ENCODE measurements around the gene MTRF1.

DNA sequence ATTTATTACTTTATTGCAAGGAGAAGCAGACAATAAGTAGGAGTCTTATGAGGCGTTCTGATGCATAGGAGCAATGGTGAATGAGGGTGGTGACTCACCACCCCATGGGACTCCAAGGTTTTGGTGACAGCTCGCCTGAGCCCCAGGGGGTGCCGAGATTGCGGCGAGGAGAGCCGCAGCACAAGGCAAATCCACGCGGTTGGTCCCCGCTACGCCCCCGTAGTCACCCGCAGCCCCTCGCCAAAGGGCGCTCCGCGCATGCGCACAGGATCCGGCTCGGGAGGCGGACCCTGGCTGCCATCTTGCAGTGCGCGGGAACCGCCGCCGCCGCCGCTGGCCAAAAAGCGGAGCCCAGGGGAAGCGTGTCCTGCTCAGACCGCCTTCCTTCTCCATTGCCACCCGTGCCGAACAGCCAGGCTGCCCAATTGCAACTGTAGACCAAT, 47.6 kb upstream of the MTRF1 start, which contains the start of gene NAA16:
- TF ChIP-seq CEBPB (IDR thresholded peaks at IDR 0.05) = no peak
- peak; percentile 87 for TF ChIP-seq TAF1 (IDR thresholded peaks at IDR 0.05; ENCODE audit: low read depth)
- TF ChIP-seq YY1 (IDR thresholded peaks at IDR 0.05; ENCODE audit: low read depth) = peak; percentile 89
- TF ChIP-seq, protein P1, sequence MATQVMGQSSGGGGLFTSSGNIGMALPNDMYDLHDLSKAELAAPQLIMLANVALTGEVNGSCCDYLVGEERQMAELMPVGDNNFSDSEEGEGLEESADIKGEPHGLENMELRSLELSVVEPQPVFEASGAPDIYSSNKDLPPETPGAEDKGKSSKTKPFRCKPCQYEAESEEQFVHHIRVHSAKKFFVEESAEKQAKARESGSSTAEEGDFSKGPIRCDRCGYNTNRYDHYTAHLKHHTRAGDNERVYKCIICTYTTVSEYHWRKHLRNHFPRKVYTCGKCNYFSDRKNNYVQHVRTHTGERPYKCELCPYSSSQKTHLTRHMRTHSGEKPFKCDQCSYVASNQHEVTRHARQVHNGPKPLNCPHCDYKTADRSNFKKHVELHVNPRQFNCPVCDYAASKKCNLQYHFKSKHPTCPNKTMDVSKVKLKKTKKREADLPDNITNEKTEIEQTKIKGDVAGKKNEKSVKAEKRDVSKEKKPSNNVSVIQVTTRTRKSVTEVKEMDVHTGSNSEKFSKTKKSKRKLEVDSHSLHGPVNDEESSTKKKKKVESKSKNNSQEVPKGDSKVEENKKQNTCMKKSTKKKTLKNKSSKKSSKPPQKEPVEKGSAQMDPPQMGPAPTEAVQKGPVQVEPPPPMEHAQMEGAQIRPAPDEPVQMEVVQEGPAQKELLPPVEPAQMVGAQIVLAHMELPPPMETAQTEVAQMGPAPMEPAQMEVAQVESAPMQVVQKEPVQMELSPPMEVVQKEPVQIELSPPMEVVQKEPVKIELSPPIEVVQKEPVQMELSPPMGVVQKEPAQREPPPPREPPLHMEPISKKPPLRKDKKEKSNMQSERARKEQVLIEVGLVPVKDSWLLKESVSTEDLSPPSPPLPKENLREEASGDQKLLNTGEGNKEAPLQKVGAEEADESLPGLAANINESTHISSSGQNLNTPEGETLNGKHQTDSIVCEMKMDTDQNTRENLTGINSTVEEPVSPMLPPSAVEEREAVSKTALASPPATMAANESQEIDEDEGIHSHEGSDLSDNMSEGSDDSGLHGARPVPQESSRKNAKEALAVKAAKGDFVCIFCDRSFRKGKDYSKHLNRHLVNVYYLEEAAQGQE (IDR thresholded peaks at IDR 0.05; ENCODE audit: low read depth) = no peak
- peak; percentile 92 for TF ChIP-seq ZBTB7A (IDR thresholded peaks at IDR 0.05; ENCODE audit: low read depth)
- no peak for TF ChIP-seq CREB1 (IDR thresholded peaks at IDR 0.05; ENCODE audit: low read depth)
- no peak for TF ChIP-seq FOXM1 (IDR thresholded peaks at IDR 0.05; ENCODE audit: borderline replicate concordance, low read depth)
- TF ChIP-seq RAD21 (IDR thresholded peaks at IDR 0.05; ENCODE audit: low read depth) = no peak
- TF ChIP-seq, protein P2, sequence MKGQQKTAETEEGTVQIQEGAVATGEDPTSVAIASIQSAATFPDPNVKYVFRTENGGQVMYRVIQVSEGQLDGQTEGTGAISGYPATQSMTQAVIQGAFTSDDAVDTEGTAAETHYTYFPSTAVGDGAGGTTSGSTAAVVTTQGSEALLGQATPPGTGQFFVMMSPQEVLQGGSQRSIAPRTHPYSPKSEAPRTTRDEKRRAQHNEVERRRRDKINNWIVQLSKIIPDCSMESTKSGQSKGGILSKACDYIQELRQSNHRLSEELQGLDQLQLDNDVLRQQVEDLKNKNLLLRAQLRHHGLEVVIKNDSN (IDR thresholded peaks at IDR 0.05) = 0 out of 2 replicates have a peak, but pooled peaks have one; percentile 8
- TF ChIP-seq, protein P3, sequence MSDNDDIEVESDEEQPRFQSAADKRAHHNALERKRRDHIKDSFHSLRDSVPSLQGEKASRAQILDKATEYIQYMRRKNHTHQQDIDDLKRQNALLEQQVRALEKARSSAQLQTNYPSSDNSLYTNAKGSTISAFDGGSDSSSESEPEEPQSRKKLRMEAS (IDR thresholded peaks at IDR 0.05) = peak; percentile 58
- peak; percentile 48; the same call in 1 of the 2 replicates for TF ChIP-seq EP300 (IDR thresholded peaks at IDR 0.05; ENCODE audit: borderline replicate concordance)
